HG03066 (cell line): Measurements from ENCODE around the gene ATRX.
"Not testable (repeated sequence)": the region's sequence is repeated elsewhere in the genome, so short reads cannot be mapped to it uniquely, and the experiment has no call there.

Experiments
- ATAC-seq: cut with Tn5 transposase; IDR thresholded peaks from one replicate; pipeline ENCODE4 v1.9.1; 2021; ENCODE audit warnings: low read depth; ENCODE audit not compliant: unreplicated experiment

The ATRX gene

GRCh38 chrX:77785486-77786364 lies at the start of gene ATRX:
TSS of gene ATRX (minus strand) at chrX:77786216. CDS start at chrX:77786001, 215 bp downstream.
- peak; percentile 94 for ATAC-seq

GRCh38 chrX:77831544-77831943 lies 45.5 kb upstream of the ATRX start:
- ATAC-seq: not testable (repeated sequence)

- ATAC-seq: not testable (repeated sequence)
Observed at GRCh38 chrX:77821989-77822388, 36.0 kb upstream of the ATRX start.

DNA sequence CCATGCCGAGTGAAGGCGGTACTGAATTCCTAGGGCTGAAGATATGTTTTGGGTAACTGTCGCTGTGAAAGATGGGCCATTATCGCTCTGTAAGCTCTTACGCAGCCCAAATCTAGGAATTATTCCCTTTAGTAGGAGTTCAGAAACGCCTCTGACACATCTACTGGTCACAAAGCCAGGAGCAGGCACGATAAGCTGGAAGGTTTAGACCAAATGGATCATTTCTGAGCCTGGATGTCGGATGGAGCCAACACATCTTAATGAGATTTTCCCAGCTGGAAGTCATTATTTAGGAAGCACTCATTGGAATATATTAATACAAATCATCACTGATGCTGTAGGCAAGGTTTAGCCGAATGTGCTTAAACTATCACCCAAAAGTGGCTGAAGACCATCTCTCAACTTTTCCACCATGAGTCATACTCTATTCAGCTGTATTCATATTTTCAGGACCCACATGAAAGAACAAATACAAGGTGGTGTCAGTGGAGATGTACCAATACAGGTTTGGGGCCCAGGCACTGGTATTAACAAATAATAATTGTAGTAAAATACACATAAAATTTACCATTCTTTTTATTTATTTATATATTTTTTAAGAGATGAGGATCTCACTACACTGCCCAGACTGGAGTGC lies 34.2 kb upstream of the ATRX start:
- no peak for ATAC-seq

- no peak for ATAC-seq
Observed at GRCh38 chrX:77814210-77814609, 28.2 kb upstream of the ATRX start.

GRCh38 chrX:77802201-77802600 lies 16.2 kb upstream of the ATRX start:
- no peak for ATAC-seq

DNA sequence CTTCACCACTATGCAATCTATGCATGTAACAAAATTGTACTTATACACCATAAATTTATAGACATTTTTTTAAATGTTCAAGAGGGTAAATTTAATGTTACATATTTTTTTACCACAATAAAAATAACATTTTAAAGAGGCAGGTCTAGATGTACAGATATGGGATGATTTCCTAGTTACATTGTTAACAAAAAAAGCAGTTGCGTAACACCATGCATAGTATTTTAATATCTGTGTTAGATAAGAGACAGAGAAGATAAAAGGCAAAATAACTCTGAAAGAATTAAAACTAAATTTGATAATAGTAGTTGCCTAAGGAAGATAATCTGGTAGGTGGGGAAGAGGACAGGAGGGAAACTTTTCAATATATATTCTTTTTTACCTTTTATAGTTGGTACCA lies 9.1 kb upstream of the ATRX start:
- ATAC-seq: no peak

GRCh38 chrX:77793946-77794345 lies 7.9 kb upstream of the ATRX start:
- no peak for ATAC-seq

DNA sequence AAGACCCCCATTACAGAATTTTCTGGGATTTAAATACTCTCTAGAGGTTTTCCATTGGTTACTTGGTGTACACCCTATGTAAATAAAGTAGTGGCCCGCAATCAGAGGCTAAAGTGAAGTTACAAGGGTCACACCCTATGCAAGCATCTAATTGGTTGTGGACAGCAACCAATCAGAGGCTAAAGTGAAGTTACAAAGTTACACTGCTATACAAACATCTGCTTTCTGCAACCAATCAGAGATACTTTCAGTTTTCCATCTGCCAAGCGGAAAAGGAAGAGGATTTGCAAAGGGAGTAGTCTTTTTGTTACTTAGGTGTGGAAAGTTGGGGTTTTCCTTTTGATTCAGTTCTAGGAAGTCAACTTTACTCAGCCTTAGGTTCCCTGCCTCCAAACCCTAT lies 2.0 kb upstream of the ATRX start:
- no peak for ATAC-seq

DNA sequence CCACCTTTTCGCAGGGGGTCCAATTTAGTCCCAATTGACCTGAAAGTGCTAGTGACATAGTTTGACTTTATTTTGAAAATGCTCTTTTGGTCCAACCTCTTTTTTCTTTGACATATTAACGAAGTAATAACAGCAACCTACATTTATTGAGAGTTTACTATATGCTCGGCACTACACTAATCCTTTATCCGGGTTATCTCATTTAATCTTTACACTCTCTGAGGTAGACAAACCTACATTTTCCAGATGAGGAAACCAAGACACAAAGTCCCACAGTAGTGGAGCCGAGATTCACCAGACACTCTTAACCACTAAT lies 307 bp upstream of the ATRX start:
- peak; percentile 10 for ATAC-seq

- no peak for ATAC-seq
Observed at GRCh38 chrX:77779695-77780094, 6.3 kb downstream of the ATRX start.

DNA sequence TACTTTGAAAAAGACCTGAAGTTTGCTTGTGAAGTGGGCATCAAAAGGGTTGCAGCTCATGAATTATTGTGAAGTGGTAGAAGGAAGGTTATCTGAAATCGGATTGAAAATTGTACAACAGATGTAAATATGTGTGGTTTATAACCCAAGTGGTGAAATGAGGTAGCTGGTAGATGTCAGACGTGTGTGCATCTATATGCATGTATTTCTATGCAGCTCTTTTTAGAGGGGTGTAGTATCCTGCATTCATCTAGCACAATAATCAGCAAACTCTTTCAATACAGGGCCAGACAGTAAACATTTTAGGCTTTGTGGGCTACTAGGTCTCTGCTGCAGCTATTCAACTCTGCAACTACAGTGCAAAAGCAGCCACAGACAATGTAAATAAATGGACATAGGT lies 9.4 kb downstream of the ATRX start:
- no peak for ATAC-seq

DNA sequence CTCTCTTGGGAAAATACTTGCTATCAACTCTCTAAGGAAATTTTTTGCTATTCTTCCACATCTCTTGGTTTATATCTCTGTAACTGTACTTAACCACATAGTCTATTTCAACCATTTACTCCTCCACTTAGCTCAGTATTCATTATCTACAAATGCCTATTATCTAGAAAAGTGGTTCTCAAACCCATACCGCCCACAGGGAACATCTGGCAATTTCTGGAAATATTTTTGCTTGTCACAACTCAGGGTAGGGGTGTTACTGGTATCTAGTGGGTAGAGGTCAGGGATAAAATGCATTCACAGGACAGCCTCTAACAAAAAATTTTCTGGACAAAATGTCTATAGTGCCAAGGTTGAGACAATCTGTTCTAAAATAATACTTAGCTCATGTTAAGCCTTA lies 14.4 kb downstream of the ATRX start:
- no peak for ATAC-seq

- ATAC-seq: no peak
Observed at GRCh38 chrX:77768787-77769186, 17.2 kb downstream of the ATRX start.

DNA sequence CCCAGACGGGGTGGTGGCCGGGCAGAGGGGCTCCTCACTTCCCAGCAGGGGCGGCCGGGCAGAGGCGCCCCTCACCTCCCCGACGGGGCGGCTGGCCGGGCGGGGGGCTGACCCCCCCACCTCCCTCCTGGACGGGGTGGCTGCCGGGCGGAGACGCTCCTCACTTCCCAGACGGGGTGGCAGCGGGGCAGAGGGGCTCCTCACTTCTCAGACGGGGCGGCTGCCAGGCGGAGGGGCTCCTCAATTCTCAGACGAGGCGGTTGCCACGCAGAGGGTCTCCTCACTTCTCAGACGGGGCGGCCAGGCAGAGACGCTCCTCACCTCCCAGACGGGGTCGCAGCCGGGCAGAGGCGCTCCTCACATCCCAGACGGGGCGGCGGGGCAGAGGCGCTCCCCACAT lies 19.8 kb downstream of the ATRX start:
- ATAC-seq: not testable (repeated sequence)

GRCh38 chrX:77755561-77755960 lies 30.5 kb downstream of the ATRX start:
- no peak for ATAC-seq

DNA sequence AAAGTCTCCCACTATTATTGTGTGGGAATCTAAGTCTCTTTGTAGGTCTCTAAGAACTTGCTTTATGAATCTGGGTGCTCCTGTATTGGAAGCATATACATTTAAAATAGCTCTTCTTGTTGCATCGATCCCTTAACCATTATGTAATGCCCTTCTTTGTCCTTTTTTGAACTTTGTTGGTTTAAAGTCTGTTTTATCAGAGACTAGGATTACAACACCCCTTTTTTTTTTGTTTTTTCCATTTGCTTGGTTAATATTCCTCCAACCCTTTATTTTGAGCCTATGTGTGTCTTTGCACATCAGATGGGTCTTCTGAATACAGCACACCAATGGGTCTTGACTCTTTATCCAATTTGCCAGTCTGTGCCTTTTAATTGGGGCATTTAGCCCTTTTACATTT lies 32.1 kb downstream of the ATRX start:
- ATAC-seq: not testable (repeated sequence)

DNA sequence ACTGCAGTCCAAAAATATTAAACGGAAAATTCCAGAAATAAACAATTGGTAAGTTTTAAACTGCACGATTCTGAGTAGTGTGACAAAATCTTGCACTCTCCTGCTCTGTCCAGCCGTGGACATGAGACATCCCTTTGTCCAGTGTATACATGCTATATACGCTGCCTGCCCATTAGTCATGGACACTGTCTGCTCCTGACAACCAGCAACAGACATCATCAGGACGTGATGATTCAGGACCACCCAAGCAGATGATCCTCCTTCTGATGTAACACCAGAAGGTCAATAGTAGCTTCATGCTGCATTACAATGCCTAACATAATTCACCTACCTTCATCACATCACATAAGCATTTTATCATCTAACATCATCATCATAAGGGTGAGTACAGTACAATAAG lies 36.3 kb downstream of the ATRX start:
- no peak for ATAC-seq

DNA sequence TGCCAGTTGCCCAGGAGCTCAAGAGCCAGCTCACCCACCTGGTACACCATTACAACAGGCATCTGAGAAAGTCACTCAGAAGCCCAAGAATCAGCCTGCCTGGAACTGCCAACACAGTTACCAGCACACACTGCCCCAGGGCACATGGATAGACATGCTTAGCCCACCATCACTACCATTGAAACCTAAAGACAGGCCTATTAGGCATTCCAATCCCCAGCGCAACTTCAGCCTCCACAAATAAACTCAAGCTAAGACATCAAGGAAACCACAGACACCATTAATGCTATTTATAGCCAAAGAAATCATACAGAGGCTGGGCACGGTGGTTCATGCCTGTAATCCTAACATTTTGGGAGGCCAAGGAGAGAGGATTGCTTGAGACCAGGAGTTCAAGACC lies 42.3 kb downstream of the ATRX start:
- ATAC-seq: no peak

GRCh38 chrX:77742788-77743476 lies 43.1 kb downstream of the ATRX start:
- no peak for ATAC-seq

DNA sequence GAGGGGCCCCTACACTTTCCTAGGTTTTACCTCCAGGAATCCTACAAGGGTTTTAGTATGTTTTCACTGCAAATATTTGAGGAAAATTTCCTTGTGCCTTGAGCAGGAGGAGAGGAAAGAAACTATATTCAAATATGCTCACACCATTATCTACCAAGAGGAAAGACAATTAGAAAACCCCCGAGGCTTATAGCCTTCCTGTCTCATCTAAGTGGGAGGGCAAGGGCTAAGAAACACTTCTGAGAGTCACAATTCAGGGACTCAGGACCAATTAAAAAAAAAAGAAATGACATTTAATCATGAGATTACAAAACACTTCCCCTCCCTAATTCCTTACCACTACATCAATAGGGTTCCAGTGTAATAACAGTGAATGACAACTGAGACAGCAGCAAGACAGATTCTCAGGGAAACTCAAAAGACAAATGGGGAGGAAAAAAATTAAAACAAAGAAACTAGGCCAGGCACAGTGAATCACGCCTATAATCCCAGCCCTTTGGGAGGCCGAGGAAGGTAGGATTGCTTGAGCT lies 45.6 kb downstream of the ATRX start:
- no peak for ATAC-seq
